ENCODE results near the gene IFNB1.

IFNB1 gene

DNA sequence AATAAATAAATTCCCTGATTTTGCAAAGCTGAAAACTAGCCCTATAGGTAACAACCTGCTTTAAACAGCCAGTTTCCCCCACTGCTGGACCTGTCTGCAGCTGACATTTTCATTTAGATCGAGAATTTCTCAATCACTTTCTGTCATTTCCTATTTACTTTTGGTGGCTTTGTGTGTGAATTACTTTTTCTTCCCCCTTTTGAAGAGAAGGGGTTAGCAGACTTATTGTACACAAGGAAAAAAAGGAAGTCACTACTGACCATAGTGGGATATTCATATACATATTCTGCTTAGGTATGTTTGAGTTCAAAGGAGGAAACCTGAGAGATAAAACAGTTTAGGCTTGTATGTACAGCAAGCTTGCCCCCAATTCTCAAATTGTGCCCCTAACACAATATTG is 27.0 kb upstream of the IFNB1 start:
- no peak overlapping the region for H3K4me3 ChIP-seq (replicated peaks; ENCODE audit: low read depth, low read length)
- TF ChIP-seq, protein P1, sequence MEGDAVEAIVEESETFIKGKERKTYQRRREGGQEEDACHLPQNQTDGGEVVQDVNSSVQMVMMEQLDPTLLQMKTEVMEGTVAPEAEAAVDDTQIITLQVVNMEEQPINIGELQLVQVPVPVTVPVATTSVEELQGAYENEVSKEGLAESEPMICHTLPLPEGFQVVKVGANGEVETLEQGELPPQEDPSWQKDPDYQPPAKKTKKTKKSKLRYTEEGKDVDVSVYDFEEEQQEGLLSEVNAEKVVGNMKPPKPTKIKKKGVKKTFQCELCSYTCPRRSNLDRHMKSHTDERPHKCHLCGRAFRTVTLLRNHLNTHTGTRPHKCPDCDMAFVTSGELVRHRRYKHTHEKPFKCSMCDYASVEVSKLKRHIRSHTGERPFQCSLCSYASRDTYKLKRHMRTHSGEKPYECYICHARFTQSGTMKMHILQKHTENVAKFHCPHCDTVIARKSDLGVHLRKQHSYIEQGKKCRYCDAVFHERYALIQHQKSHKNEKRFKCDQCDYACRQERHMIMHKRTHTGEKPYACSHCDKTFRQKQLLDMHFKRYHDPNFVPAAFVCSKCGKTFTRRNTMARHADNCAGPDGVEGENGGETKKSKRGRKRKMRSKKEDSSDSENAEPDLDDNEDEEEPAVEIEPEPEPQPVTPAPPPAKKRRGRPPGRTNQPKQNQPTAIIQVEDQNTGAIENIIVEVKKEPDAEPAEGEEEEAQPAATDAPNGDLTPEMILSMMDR (IDR thresholded peaks at IDR 0.05; ENCODE audit: low read length, missing control alignments), result no peak
- DNase-seq (ENCODE audit: low read depth), result no peak

DNA sequence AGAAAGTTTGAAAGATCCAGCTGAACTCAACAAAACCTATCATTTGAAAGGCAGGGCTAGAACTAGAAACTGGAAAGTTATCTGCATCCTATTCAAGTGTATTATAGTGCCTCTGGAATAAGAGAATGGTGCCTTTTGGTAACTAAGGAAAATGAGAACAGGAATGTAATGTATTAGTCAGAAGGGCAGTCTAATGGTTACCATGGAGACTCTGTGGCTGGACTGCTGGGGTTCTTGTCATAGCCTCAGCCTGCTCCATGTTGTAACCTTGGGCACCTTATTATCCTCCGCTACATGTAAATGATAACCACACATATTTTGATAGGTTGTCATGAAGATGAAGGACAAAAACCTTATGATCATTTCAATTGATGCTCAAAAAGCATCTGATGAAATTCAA is 24.6 kb upstream of the IFNB1 start:
- H3K4me3 ChIP-seq (replicated peaks; ENCODE audit: low read depth, low read length), result no peak overlapping the region
- TF ChIP-seq, protein P1 (IDR thresholded peaks at IDR 0.05; ENCODE audit: low read length, missing control alignments), result no peak
- DNase-seq (ENCODE audit: low read depth), result peak; percentile 35

DNA sequence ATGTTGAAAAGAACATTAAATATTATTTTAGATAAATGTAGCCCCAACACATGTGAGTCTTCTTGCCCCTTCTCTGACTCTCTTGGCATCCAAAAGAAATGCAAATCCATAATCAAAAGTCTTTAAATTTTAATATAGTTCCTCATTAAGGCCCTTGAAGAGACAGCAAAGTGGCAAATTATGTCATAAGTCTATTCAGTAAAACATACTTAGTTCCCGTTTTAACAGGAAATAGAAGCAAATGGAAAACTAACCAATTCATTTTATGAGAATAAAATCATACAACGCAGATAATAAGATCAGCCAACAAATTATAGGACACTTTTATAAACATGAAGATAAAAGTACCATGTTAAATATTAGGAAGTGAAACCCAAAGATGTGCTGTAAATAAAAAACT is 20.1 kb upstream of the IFNB1 start:
- no peak overlapping the region for H3K4me3 ChIP-seq (replicated peaks; ENCODE audit: low read depth, low read length)
- TF ChIP-seq, protein P1 (IDR thresholded peaks at IDR 0.05; ENCODE audit: low read length, missing control alignments), result no peak
- no peak for DNase-seq (ENCODE audit: low read depth)

DNA sequence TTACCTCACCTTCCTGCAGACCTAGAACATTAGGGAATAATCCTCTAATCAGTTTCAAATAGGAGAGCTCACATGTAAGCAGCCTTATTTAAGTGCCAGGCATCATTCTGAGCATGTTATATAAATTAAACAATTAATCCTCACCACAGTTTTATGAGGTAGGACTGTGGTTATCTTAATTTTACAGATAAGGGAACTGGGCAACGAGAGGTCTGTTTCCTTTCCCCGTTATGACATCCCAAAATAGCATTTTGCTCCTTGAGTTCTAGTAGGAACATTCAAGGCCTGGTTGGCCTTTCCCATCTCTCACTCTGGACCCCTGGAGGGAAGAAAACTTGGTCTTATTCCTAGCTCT is 19.1 kb upstream of the IFNB1 start:
- TF ChIP-seq, protein P1 (IDR thresholded peaks at IDR 0.05; ENCODE audit: low read length, missing control alignments), result no peak
- no peak for DNase-seq (ENCODE audit: low read depth)
- no peak overlapping the region for H3K4me3 ChIP-seq (replicated peaks; ENCODE audit: low read depth, low read length)

DNA sequence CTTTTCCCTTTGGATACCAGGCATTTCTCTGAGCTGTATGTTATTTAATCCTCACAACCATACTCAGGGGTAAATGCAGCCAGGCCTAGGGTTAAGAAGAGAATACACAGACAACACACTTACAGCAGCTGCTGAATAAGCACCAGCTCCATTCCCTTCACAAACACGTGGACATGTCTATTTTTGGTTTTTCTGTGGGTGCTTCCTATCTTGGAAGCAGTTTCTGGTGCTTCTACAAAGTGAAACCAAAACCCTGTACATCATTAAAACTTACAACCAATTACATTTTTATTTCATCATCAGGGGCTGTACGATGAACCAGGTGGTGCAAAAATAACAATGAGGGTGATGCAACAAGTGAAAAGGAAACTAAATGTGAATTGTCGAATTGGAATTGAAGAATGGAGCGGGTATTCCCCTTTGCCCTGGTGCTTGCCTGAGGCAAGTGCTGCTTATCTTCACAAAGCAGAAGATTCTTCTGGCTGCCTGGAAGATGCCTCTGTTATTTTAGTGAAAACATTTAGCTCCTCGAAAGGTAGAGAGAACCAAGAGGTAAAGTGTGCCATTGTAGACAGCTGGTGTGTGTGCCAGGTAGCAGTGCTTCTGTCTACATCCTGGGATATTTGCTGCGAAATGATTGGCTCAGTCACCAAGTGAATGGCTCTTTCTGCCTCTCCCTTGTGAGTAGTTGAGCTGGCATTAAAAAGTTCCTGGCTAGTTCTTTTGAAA is 18.6 kb upstream of the IFNB1 start:
- peak overlapping the region; percentile 21 for H3K4me3 ChIP-seq (replicated peaks; ENCODE audit: low read depth, low read length)
- TF ChIP-seq, protein P1 (IDR thresholded peaks at IDR 0.05; ENCODE audit: low read length, missing control alignments), result no peak
- DNase-seq (ENCODE audit: low read depth), result peak; percentile 69

DNA sequence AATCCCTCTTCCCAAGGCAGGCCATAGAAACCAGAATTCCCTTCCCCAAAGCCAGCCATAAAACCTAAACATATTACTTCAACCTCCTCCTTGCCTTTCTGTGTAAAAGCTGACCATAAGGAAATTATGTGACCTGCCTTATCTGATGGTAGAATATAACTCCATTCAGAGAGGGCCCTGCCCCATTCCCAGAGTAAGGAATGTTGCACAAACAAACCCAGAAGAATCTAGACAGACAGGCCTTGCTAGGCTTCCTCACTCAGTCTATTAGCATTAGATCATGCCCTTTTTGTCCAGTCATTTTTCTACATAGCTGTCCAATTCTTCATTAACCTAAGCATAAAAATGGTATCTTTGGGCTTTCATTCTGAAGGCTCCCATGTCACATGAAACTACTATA is 17.8 kb upstream of the IFNB1 start:
- DNase-seq (ENCODE audit: low read depth), result no peak
- TF ChIP-seq, protein P1 (IDR thresholded peaks at IDR 0.05; ENCODE audit: low read length, missing control alignments), result no peak
- no peak overlapping the region for H3K4me3 ChIP-seq (replicated peaks; ENCODE audit: low read depth, low read length)

DNA sequence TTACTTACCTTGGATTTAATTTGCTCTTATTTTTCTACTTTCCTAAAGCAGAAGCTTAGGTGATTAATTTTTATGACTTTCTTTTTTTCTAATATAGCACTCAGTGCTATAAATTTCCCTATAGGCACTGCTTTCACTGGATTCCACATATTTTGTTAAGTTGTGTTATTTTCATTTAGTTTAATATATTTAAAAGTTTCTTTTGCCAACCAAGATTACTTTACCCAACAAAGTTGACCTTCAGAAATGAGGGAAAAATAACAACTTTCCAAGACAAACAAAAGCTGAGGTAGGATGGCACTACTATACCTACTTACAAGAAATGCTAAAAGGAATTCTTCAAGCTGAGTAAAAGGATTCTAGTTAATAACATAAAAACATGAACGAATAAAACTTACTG is 8.8 kb upstream of the IFNB1 start:
- TF ChIP-seq, protein P1 (IDR thresholded peaks at IDR 0.05; ENCODE audit: low read length, missing control alignments), result no peak
- no peak for DNase-seq (ENCODE audit: low read depth)
- H3K4me3 ChIP-seq (replicated peaks; ENCODE audit: low read depth, low read length), result no peak overlapping the region
